OCI-LY3 (cell line): Measurements from ENCODE around the gene ST6GALNAC2.
"Not testable (repeated sequence)": the region's sequence is repeated elsewhere in the genome, so short reads cannot be mapped to it uniquely, and the experiment has no call there.

ENCODE experiments used
- H2AFZ ChIP-seq: fragments of 200-600, 300-600 bp; shearing (Covaris generic); 2 replicates; pipeline ENCODE4 v1.6.0; 2014; ENCODE audit warnings: antibody characterized with exemption, low read depth, low read length
- H3K27ac ChIP-seq: fragments of 200-600, 300-600 bp; sonication (generic); 2 replicates; pipeline ENCODE4 v1.5.1; 2014; ENCODE audit warnings: mild to moderate bottlenecking, low read length, moderate library complexity, mixed read lengths
- H3K27me3 ChIP-seq: fragments of 200-600, 300-600 bp; sonication (generic); 2 replicates; pipeline ENCODE4 v1.6.1; 2014; ENCODE audit warnings: low read depth, low read length, mixed read lengths
- H3K36me3 ChIP-seq: fragments of 200-600, 300-600 bp; sonication (generic); replicated peaks from 2 replicates; pipeline ENCODE3; 2014; ENCODE audit warnings: low read depth, low read length, mixed read lengths
- H3K4me1 ChIP-seq: fragments of 300-600, 200-600 bp; sonication (generic); 2 replicates; pipeline ENCODE4 v1.6.1; 2014; ENCODE audit warnings: low read length, mixed read lengths
- H3K4me2 ChIP-seq: fragments of 200-600, 300-600 bp; sonication (generic); 2 replicates; pipeline ENCODE4 v1.6.1; 2014; ENCODE audit warnings: low read length, mixed read lengths
- H3K4me3 ChIP-seq: fragments of 300-600, 200-600 bp; sonication (generic); 2 replicates; pipeline ENCODE4 v1.5.1; 2014; ENCODE audit warnings: antibody characterized with exemption, mild to moderate bottlenecking, low read length, moderate library complexity
- H3K79me2 ChIP-seq: fragments of 300-600, 200-600 bp; shearing (Covaris generic); 2 replicates; pipeline ENCODE4 v1.6.1; 2014; ENCODE audit warnings: mild to moderate bottlenecking, low read length, mixed read lengths
- H3K9ac ChIP-seq: fragments of 300-600, 200-600 bp; shearing (Covaris generic); 2 replicates; pipeline ENCODE4 v1.6.0; 2014; ENCODE audit warnings: mild to moderate bottlenecking, low read length, moderate library complexity
- H3K9me3 ChIP-seq: fragments of 200-600, 300-600 bp; shearing (Covaris generic); 2 replicates; pipeline ENCODE4 v1.6.1; 2014; ENCODE audit warnings: low read length, mixed read lengths; ENCODE audit not compliant: insufficient read depth
- H4K20me1 ChIP-seq: fragments of 200-600, 300-600 bp; sonication (generic); 2 replicates; pipeline ENCODE4 v1.6.1; 2016; ENCODE audit warnings: low read length, mixed read lengths; ENCODE audit not compliant: insufficient read depth
- EZH2phosphoT487 ChIP-seq: fragments of 200-600 bp; shearing (Covaris generic); IDR thresholded peaks from 2 replicates; pipeline ENCODE4 v1.6.1; 2018; ENCODE audit warnings: antibody characterized with exemption, mixed run types, low read depth
- TF ChIP-seq, protein P1 (sequence below): fragments of 200-600, 300-600 bp; sonication (generic); IDR thresholded peaks from 2 replicates; pipeline ENCODE4 v1.5.1; 2014; ENCODE audit warnings: antibody characterized with exemption, low read length, low read depth

The ST6GALNAC2 gene

GRCh38 chr17:76565728-76566612, 19.7 kb downstream of the ST6GALNAC2 start:
- peaks cover 42% of the 10 kb centered on the region for H4K20me1 ChIP-seq
- TF ChIP-seq, protein P1, sequence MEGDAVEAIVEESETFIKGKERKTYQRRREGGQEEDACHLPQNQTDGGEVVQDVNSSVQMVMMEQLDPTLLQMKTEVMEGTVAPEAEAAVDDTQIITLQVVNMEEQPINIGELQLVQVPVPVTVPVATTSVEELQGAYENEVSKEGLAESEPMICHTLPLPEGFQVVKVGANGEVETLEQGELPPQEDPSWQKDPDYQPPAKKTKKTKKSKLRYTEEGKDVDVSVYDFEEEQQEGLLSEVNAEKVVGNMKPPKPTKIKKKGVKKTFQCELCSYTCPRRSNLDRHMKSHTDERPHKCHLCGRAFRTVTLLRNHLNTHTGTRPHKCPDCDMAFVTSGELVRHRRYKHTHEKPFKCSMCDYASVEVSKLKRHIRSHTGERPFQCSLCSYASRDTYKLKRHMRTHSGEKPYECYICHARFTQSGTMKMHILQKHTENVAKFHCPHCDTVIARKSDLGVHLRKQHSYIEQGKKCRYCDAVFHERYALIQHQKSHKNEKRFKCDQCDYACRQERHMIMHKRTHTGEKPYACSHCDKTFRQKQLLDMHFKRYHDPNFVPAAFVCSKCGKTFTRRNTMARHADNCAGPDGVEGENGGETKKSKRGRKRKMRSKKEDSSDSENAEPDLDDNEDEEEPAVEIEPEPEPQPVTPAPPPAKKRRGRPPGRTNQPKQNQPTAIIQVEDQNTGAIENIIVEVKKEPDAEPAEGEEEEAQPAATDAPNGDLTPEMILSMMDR, result no peak
- TF ChIP-seq EZH2phosphoT487, result no peak
- no peak overlapping the region for H3K27ac ChIP-seq
- no peaks in the 10 kb centered on the region for H3K27me3 ChIP-seq
- H3K9me3 ChIP-seq, result no peaks in the 10 kb centered on the region
- peaks cover 13% of the 10 kb centered on the region for H3K4me1 ChIP-seq
- H3K79me2 ChIP-seq, result peaks cover 17% of the 10 kb centered on the region
- H3K36me3 ChIP-seq, result peaks cover 28% of the 10 kb centered on the region
- H3K9ac ChIP-seq, result no peak overlapping the region
- no peak overlapping the region for H3K4me3 ChIP-seq
- no peak overlapping the region for H2AFZ ChIP-seq
- no peak overlapping the region for H3K4me2 ChIP-seq

DNA sequence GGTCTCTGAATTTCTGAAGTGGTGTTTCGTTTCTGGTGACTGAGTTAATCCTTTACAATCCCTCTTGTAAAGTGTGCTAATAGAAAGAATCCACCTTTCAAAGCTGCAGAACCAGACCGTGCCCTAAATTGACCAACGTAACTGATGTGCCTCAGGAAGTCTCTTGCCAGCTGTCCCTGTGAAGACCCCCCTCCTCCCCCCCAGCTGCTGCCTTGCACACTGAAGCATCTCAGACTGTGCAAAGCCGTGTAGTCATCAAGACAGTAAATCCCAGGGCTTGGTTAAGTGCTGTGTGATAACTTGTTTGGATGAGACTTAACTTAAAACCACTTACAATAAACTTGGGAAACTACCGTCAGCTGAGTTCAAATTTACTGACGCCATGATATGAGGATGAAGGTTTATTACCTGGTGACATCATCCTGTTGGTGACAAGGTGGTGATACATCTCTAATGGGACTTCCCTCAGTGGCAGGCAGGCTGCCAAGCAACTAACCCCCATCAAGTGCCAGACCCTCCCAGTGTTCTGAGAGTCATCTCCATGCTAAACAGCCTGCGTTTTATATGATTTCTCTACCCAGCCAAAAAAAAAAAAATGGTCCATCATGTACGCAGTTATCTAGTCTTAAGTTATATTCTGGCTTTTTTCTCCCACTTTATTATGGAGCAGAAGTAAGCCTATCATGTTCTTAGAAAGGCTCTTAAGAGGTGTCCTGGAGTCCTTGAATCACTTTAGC, 20.5 kb downstream of the ST6GALNAC2 start:
- H3K27ac ChIP-seq, H3K4me3 ChIP-seq, H2AFZ ChIP-seq, H3K27me3 ChIP-seq, H3K4me2 ChIP-seq, H3K9me3 ChIP-seq, H3K9ac ChIP-seq: not testable (repeated sequence)
- Histone ChIP-seq H3K36me3 (peaks cover 35% of the 10 kb centered on the region), H3K79me2 (peaks cover 25% of the 10 kb centered on the region), H4K20me1 (peaks cover 50% of the 10 kb centered on the region), H3K4me1 (peaks cover 20% of the 10 kb centered on the region)

- not testable (repeated sequence) for H3K9ac ChIP-seq, H3K9me3 ChIP-seq, H3K4me2 ChIP-seq, H3K27ac ChIP-seq, H3K27me3 ChIP-seq, H2AFZ ChIP-seq, H3K4me3 ChIP-seq
- H4K20me1 ChIP-seq, result peaks cover 66% of the 10 kb centered on the region
- peaks cover 36% of the 10 kb centered on the region for H3K4me1 ChIP-seq
- H3K36me3 ChIP-seq, result peaks cover 51% of the 10 kb centered on the region
- H3K79me2 ChIP-seq, result peaks cover 43% of the 10 kb centered on the region
These were observed 22.3 kb downstream of the ST6GALNAC2 start for GRCh38 chr17:76563359-76563758.

DNA sequence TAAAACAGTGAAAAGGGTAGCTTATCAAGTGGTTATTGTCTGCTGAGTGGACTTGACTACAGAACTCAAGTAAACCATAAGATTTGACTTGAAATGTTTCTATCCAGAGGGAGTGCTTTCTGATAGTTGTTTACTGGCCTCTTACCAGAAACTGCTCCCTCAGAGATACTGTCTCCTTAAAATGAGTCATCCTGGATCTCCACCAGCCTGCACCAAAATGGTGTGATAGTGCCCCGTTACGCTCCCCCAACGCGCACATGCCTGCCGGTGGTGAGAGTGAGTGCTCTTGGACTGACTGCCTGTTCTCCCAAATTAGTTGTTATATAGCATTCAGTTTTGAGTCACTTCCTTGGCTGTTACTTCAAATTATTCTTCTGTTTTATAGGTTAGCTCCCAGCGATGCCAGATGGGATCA, 22.9 kb downstream of the ST6GALNAC2 start:
- Histone ChIP-seq H2AFZ (no peak overlapping the region), H4K20me1 (peaks cover 66% of the 10 kb centered on the region), H3K27me3 (no peaks in the 10 kb centered on the region), H3K4me2 (no peak overlapping the region), H3K27ac (no peak overlapping the region), H3K4me3 (no peak overlapping the region), H3K4me1 (peaks cover 35% of the 10 kb centered on the region), H3K79me2 (peaks cover 49% of the 10 kb centered on the region), H3K36me3 (peaks cover 55% of the 10 kb centered on the region), H3K9ac (no peak overlapping the region), H3K9me3 (no peaks in the 10 kb centered on the region)
- no peak for TF ChIP-seq EZH2phosphoT487
- TF ChIP-seq, protein P1, result no peak

GRCh38 chr17:76561799-76562268, 23.8 kb downstream of the ST6GALNAC2 start:
- H3K4me2 ChIP-seq, result no peak overlapping the region
- H3K9ac ChIP-seq, result no peak overlapping the region
- no peak overlapping the region for H2AFZ ChIP-seq
- H3K9me3 ChIP-seq, result no peaks in the 10 kb centered on the region
- no peaks in the 10 kb centered on the region for H3K27me3 ChIP-seq
- H3K79me2 ChIP-seq, result peaks cover 57% of the 10 kb centered on the region
- peaks cover 28% of the 10 kb centered on the region for H3K4me1 ChIP-seq
- TF ChIP-seq, protein P1, result no peak
- TF ChIP-seq EZH2phosphoT487, result no peak
- H3K4me3 ChIP-seq, result no peak overlapping the region
- no peak overlapping the region for H3K27ac ChIP-seq
- H4K20me1 ChIP-seq, result peaks cover 58% of the 10 kb centered on the region
- peaks cover 55% of the 10 kb centered on the region for H3K36me3 ChIP-seq
